Kidney (tissue), 14 donors: Measurements from ENCODE around the gene CCL23. TPM values are rescaled to one million over a fixed set of nuclear protein-coding genes. Genes with fewer than 3 reads are reported as not detected.

Experiments
- DNase-seq, 5 donors: peaks; one replicate each; pipeline ENCODE4 v3.0.0-alpha.2; 2013 to 2020
- FAIRE-seq: peaks from 2 replicates; lab custom pipeline; 2012; peaks lifted over from hg19 to GRCh38; lab: Jason Lieb, UNC
- H3K27ac ChIP-seq, 2 donors: one replicate each; pipeline ENCODE4 v1.7.0; 2013; ENCODE audit warnings: low read depth in 2 of 2, low read length in 2 of 2, inconsistent platforms in 1 of 2
- H3K27me3 ChIP-seq: one replicate; pipeline ENCODE4 v1.7.1; 2013; ENCODE audit warnings: low read length, inconsistent platforms; ENCODE audit not compliant: control insufficient read depth, insufficient read depth
- H3K36me3 ChIP-seq, 3 donors: one replicate each; pipeline versions ENCODE4 v1.7.0 to v1.7.1; 2013; ENCODE audit warnings: low read length in 3 of 3, control low read depth in 1 of 3, inconsistent platforms in 1 of 3; ENCODE audit not compliant: insufficient read depth in 3 of 3, control insufficient read depth in 2 of 3
- H3K4me1 ChIP-seq, 3 donors: one replicate each; pipeline versions ENCODE4 v1.7.0 to v1.7.1; 2013; ENCODE audit warnings: low read length in 3 of 3, inconsistent platforms in 1 of 3, low read depth in 1 of 3; ENCODE audit not compliant: control insufficient read depth in 2 of 3, insufficient read depth in 2 of 3
- H3K4me3 ChIP-seq, 3 donors: one replicate each; pipeline versions ENCODE4 v1.7.0 to v1.8.1; 2013; ENCODE audit warnings: low read length in 3 of 3, control low read depth in 1 of 3, inconsistent platforms in 1 of 3
- H3K9ac ChIP-seq, 3 donors: one replicate each; pipeline versions ENCODE4 v1.7.0 to v1.7.1; 2013; ENCODE audit warnings: low read length in 3 of 3, control low read depth in 1 of 3, inconsistent platforms in 1 of 3
- H3K9me3 ChIP-seq, 3 donors: one replicate each; pipeline versions ENCODE4 v1.7.0 to v1.7.1; 2013; ENCODE audit warnings: low read length in 3 of 3, control low read depth in 1 of 3, inconsistent platforms in 1 of 3; ENCODE audit not compliant: control insufficient read depth in 2 of 3, insufficient read depth in 1 of 3
- intact Hi-C: fragments of 100-400 bp; cut with DNase I; formaldehyde crosslinking; loops from one replicate; pipeline ENCODE4 v1.11.1; 2022
- polyA plus RNA-seq: library from polyadenylated mRNA; stranded (reverse); fragments of 350-450 nt; fragmentation: Illumina TruSeq; extraction: RNeasy Lipid Tissue Mini Kit (QIAGEN cat#74804); gene quantifications from one replicate; pipeline ENCODE4 v1.2.3, GENCODE V29; 2014; ENCODE audit warnings: low read depth, low replicate concordance; ENCODE audit not compliant: insufficient read depth
- total RNA-seq: library from RNA; stranded (reverse); fragmentation: NEBNext Ultra II Directional; extraction: Animal tissue kit (Norgen Biotek cat#: 25700); gene quantifications from one replicate; pipeline ENCODE4 v1.2.1, GENCODE V29; 2021
- TF ChIP-seq, protein P1 (sequence below): IDR thresholded peaks from 3 replicates; pipeline ENCODE4 v1.5.1; 2012; ENCODE audit warnings: mild to moderate bottlenecking, moderate library complexity, borderline replicate concordance; ENCODE audit not compliant: insufficient read depth; ENCODE audit errors: extremely low read depth
- donor health status: control.
- donor health status: control.
- donor health status: control.
- donor health status: control.
- donor health status: control.
- donor health status: DM: yes; HTN: yes; CAD: no.
- donor health status: Normal renal cell carcinoma (clear cell type).

Gene CCL23
- total and polyA plus RNA-seq, 2 donors from 2014 or later: 4.8 to 18.1 TPM

DNA sequence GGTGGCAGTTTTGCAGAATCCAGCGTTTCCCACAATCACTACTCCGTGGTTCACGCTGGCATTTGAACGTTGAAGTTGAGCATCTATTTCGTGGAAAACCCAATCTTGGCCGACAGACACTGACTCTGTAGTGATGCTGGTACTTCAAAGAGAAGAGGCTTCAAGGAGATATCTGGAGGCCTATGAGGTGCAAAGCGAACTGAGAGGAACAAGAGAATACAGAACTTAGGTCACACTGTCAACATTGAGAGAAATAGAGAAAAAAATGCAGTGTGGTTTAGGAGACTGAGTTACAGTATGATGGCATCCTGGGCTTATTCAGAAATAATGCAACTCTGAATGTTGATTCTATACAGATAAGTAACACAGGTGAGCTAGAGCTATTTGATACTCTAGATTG, 52.5 kb downstream of the CCL23 start:
- Histone ChIP-seq H3K36me3 (no peaks in the 10 kb centered on the region), H3K27ac (no peak overlapping the region), H3K9me3 (no peaks in the 10 kb centered on the region), H3K9ac (no peak overlapping the region), H3K27me3 (no peaks in the 10 kb centered on the region), H3K4me3 (no peak overlapping the region), H3K4me1 (no peaks in the 10 kb centered on the region)
- intact Hi-C loops: no loop called here
- no peak for FAIRE-seq
- TF ChIP-seq, protein P1, sequence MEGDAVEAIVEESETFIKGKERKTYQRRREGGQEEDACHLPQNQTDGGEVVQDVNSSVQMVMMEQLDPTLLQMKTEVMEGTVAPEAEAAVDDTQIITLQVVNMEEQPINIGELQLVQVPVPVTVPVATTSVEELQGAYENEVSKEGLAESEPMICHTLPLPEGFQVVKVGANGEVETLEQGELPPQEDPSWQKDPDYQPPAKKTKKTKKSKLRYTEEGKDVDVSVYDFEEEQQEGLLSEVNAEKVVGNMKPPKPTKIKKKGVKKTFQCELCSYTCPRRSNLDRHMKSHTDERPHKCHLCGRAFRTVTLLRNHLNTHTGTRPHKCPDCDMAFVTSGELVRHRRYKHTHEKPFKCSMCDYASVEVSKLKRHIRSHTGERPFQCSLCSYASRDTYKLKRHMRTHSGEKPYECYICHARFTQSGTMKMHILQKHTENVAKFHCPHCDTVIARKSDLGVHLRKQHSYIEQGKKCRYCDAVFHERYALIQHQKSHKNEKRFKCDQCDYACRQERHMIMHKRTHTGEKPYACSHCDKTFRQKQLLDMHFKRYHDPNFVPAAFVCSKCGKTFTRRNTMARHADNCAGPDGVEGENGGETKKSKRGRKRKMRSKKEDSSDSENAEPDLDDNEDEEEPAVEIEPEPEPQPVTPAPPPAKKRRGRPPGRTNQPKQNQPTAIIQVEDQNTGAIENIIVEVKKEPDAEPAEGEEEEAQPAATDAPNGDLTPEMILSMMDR: no peak
- no peak for DNase-seq

DNA sequence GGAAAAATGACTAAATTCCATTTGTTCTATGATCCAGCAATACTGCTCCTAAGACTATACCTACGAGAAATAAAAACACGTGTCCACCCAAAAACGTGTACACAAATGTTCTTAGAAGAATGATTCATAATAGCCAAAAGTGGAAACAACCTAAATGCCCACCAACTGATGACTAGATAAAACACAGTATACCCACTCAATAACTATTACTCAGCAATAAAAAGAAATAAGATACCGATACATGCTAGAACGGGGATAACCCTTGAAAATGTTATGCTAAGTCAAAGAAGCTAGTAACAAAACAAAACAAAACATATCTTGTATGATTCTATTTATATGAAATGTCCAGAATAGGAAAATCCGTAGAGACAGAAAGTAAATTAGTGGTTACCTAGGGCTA, 54.1 kb downstream of the CCL23 start:
- no peak for FAIRE-seq
- no peak overlapping the region for H3K27ac ChIP-seq
- H3K4me3 ChIP-seq: no peak overlapping the region
- no peaks in the 10 kb centered on the region for H3K27me3 ChIP-seq
- no peak overlapping the region for H3K9ac ChIP-seq
- no peaks in the 10 kb centered on the region for H3K9me3 ChIP-seq
- DNase-seq: no peak
- H3K36me3 ChIP-seq: no peaks in the 10 kb centered on the region
- TF ChIP-seq, protein P1: no peak
- intact Hi-C loops: no loop called here
- H3K4me1 ChIP-seq: no peaks in the 10 kb centered on the region

Other genes with a start within 250 kb of the CCL23 start
- 4.5 TPM for gene MMP28, start 222.3 kb downstream of the CCL23 start, total RNA-seq
- gene MMP28, start 222.3 kb downstream of the CCL23 start, polyA plus RNA-seq: 10.3 TPM
- gene TAF15, start 208.5 kb downstream of the CCL23 start, total RNA-seq: 149 TPM
- gene TAF15, start 208.5 kb downstream of the CCL23 start, polyA plus RNA-seq: 66.3 TPM
- 0.16 TPM for gene HEATR9, start 149.1 kb downstream of the CCL23 start, total RNA-seq
- gene HEATR9, start 149.1 kb downstream of the CCL23 start, polyA plus RNA-seq: not detected
- gene CCL5, start 137.6 kb downstream of the CCL23 start, total RNA-seq: 10.3 TPM
- gene CCL5, start 137.6 kb downstream of the CCL23 start, polyA plus RNA-seq: 4.2 TPM
- not detected for gene RDM1, start 87.2 kb downstream of the CCL23 start, total RNA-seq
- 0.56 TPM for gene RDM1, start 87.2 kb downstream of the CCL23 start, polyA plus RNA-seq
- gene LYZL6, start 74.3 kb downstream of the CCL23 start, total RNA-seq: not detected
- gene LYZL6, start 74.3 kb downstream of the CCL23 start, polyA plus RNA-seq: not detected
- gene CCL16, start 36.5 kb downstream of the CCL23 start, total RNA-seq: 0.79 TPM
- not detected for gene CCL16, start 36.5 kb downstream of the CCL23 start, polyA plus RNA-seq
- gene CCL14, start 31.2 kb downstream of the CCL23 start, total RNA-seq: 134 TPM
- 14.2 TPM for gene CCL14, start 31.2 kb downstream of the CCL23 start, polyA plus RNA-seq
- gene CCL15, start 16.4 kb downstream of the CCL23 start, total RNA-seq: 0.82 TPM
- 22.2 TPM for gene CCL15, start 16.4 kb downstream of the CCL23 start, polyA plus RNA-seq
- gene CCL18, start 46.3 kb upstream of the CCL23 start, total RNA-seq: 4.5 TPM
- gene CCL18, start 46.3 kb upstream of the CCL23 start, polyA plus RNA-seq: not detected
- gene CCL3, start 72.2 kb upstream of the CCL23 start, total RNA-seq: 4.2 TPM
- 6.6 TPM for gene CCL3, start 72.2 kb upstream of the CCL23 start, polyA plus RNA-seq
- gene CCL4, start 85.9 kb upstream of the CCL23 start, total RNA-seq: 5.1 TPM
- gene CCL4, start 85.9 kb upstream of the CCL23 start, polyA plus RNA-seq: 3.9 TPM
- 7.7 TPM for gene TBC1D3B, start 158.7 kb upstream of the CCL23 start, total RNA-seq
- 1.3 TPM for gene TBC1D3B, start 158.7 kb upstream of the CCL23 start, polyA plus RNA-seq
- 0.38 TPM for gene CCL3L1, start 178.8 kb upstream of the CCL23 start, total RNA-seq
- 1.2 TPM for gene CCL3L1, start 178.8 kb upstream of the CCL23 start, polyA plus RNA-seq
- 1.6 TPM for gene CCL4L2, start 193.1 kb upstream of the CCL23 start, total RNA-seq
- gene CCL4L2, start 193.1 kb upstream of the CCL23 start, polyA plus RNA-seq: 3.4 TPM
- gene TBC1D3I, start 246.6 kb upstream of the CCL23 start, total RNA-seq: 0.41 TPM
- not detected for gene TBC1D3I, start 246.6 kb upstream of the CCL23 start, polyA plus RNA-seq